Measurements from ENCODE around the gene SRPRB.

- TF ChIP-seq, protein P1, sequence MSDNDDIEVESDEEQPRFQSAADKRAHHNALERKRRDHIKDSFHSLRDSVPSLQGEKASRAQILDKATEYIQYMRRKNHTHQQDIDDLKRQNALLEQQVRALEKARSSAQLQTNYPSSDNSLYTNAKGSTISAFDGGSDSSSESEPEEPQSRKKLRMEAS (IDR thresholded peaks at IDR 0.05): no peak
- TF ChIP-seq POLR2AphosphoS2 (conservative IDR thresholded peaks at IDR 0.05; ENCODE audit: low read length) (no peak), JUN (IDR thresholded peaks at IDR 0.05) (no peak), CTCF (IDR thresholded peaks at IDR 0.05) (no peak), RFX5 (IDR thresholded peaks at IDR 0.05) (no peak), EP300 (IDR thresholded peaks at IDR 0.05) (no peak), ESRRA (IDR thresholded peaks at IDR 0.05; ENCODE audit: borderline replicate concordance, low read length) (no peak), MYC (IDR thresholded peaks at IDR 0.05; ENCODE audit: borderline replicate concordance, low read length) (no peak), ZSCAN20 (CRISPR knock-in tag; IDR thresholded peaks at IDR 0.05) (no peak), KDM5A (IDR thresholded peaks at IDR 0.05) (no peak), JUNB (IDR thresholded peaks at IDR 0.05) (no peak)
- TF ChIP-seq, protein P2, sequence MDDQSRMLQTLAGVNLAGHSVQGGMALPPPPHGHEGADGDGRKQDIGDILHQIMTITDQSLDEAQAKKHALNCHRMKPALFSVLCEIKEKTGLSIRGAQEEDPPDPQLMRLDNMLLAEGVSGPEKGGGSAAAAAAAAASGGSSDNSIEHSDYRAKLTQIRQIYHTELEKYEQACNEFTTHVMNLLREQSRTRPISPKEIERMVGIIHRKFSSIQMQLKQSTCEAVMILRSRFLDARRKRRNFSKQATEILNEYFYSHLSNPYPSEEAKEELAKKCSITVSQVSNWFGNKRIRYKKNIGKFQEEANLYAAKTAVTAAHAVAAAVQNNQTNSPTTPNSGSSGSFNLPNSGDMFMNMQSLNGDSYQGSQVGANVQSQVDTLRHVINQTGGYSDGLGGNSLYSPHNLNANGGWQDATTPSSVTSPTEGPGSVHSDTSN (IDR thresholded peaks at IDR 0.05): no peak
- TF ChIP-seq, protein P3, sequence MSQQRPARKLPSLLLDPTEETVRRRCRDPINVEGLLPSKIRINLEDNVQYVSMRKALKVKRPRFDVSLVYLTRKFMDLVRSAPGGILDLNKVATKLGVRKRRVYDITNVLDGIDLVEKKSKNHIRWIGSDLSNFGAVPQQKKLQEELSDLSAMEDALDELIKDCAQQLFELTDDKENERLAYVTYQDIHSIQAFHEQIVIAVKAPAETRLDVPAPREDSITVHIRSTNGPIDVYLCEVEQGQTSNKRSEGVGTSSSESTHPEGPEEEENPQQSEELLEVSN (IDR thresholded peaks at IDR 0.05; ENCODE audit: borderline replicate concordance, low read depth): no peak
Observed at GRCh38 chr3:133862161-133862560, 56.5 kb downstream of the SRPRB start.

Data from A549 (cell line).